C1 segment of cervical spinal cord (tissue), 14 donors: Measurements from ENCODE around the gene OTUD3.
"Not testable (repeated sequence)": the region's sequence is repeated elsewhere in the genome, so short reads cannot be mapped to it uniquely, and the experiment has no call there.

ENCODE experiments used
- DNase-seq, 14 donors: peaks; one replicate each; lab custom pipeline; 2025; lab: John Stamatoyannopoulos, UW

OTUD3 gene

GRCh38 chr1:19868575-19868974 lies 13.6 kb upstream of the OTUD3 start:
- not testable (repeated sequence) for DNase-seq

- not testable (repeated sequence) for DNase-seq
Measured at GRCh38 chr1:19869453-19869852, 12.7 kb upstream of the OTUD3 start.

GRCh38 chr1:19869929-19870328 lies 12.3 kb upstream of the OTUD3 start:
- DNase-seq, result no peak

GRCh38 chr1:19872190-19872589 lies 10.0 kb upstream of the OTUD3 start:
- DNase-seq, result no peak

GRCh38 chr1:19877181-19877750 lies 4.9 kb upstream of the OTUD3 start:
- DNase-seq, result no peak

- DNase-seq, result no peak
Measured at GRCh38 chr1:19877821-19878636, 4.2 kb upstream of the OTUD3 start.

- DNase-seq, result no peak
Measured at GRCh38 chr1:19878637-19878985, 3.6 kb upstream of the OTUD3 start.

GRCh38 chr1:19879227-19879626 lies 3.0 kb upstream of the OTUD3 start:
- no peak for DNase-seq

GRCh38 chr1:19879661-19880060 lies 2.5 kb upstream of the OTUD3 start:
- DNase-seq, result no peak

- DNase-seq, result not testable (repeated sequence)
Measured at GRCh38 chr1:19880841-19881240, 1.4 kb upstream of the OTUD3 start.

- no peak for DNase-seq
Measured at GRCh38 chr1:19884312-19884711, 2.1 kb downstream of the OTUD3 start.

GRCh38 chr1:19885821-19886220 lies 3.6 kb downstream of the OTUD3 start:
- DNase-seq, result no peak

GRCh38 chr1:19888112-19888511 lies 5.9 kb downstream of the OTUD3 start:
- DNase-seq, result no peak

GRCh38 chr1:19889656-19890055 lies 7.5 kb downstream of the OTUD3 start:
- DNase-seq, result no peak

- no peak for DNase-seq
Measured at GRCh38 chr1:19892129-19892528, 9.9 kb downstream of the OTUD3 start.

- no peak for DNase-seq
Measured at GRCh38 chr1:19892628-19893168, 10.5 kb downstream of the OTUD3 start.

- no peak for DNase-seq
Measured at GRCh38 chr1:19893687-19894086, 11.5 kb downstream of the OTUD3 start.

- DNase-seq, result no peak
Measured at GRCh38 chr1:19894218-19894617, 12.0 kb downstream of the OTUD3 start.

- DNase-seq, result no peak
Measured at GRCh38 chr1:19901653-19902052, 19.5 kb downstream of the OTUD3 start.

- DNase-seq, result no peak
Measured at GRCh38 chr1:19903621-19904020, 21.4 kb downstream of the OTUD3 start.

GRCh38 chr1:19907456-19907855 lies 25.3 kb downstream of the OTUD3 start:
- DNase-seq, result no peak

- no peak for DNase-seq
Measured at GRCh38 chr1:19909392-19909791, 27.2 kb downstream of the OTUD3 start.

- no peak for DNase-seq
Measured at GRCh38 chr1:19909971-19910370, 27.8 kb downstream of the OTUD3 start.
